DND-41 (cell line): Measurements from ENCODE around the gene ACTR1A.

Experiments used
- ATAC-seq: fragments of 200-7000 bp; cut with Tn5 transposase; 3 replicates; pipeline ENCODE4 v1.9.1; 2021; ENCODE audit warnings: low read depth; ENCODE audit not compliant: insufficient read depth
- DNase-seq: peaks from one replicate; pipeline ENCODE4 v3.0.0-alpha.2; 2020
- H2AFZ ChIP-seq: 2 replicates; pipeline ENCODE4 v1.6.0; 2012; ENCODE audit warnings: low read depth, low read length
- H3K27ac ChIP-seq: 2 replicates; pipeline ENCODE4 v1.5.1; 2012; ENCODE audit warnings: low read length, inconsistent platforms
- H3K27me3 ChIP-seq: fragments of 200-600 bp; sonication (generic); 2 replicates; pipeline ENCODE4 v1.6.0; 2012; ENCODE audit warnings: low read length, mild to moderate bottlenecking, inconsistent platforms; ENCODE audit not compliant: insufficient read depth, poor library complexity
- H3K36me3 ChIP-seq: 2 replicates; pipeline ENCODE4 v1.5.1; 2012; ENCODE audit warnings: low read length, inconsistent platforms; ENCODE audit not compliant: insufficient read depth
- H3K4me1 ChIP-seq: 2 replicates; pipeline ENCODE4 v1.5.1; 2012; ENCODE audit warnings: mild to moderate bottlenecking, low read length; ENCODE audit not compliant: insufficient read depth
- H3K4me2 ChIP-seq: 2 replicates; pipeline ENCODE4 v1.6.0; 2012; ENCODE audit warnings: mild to moderate bottlenecking, moderate library complexity, low read length, inconsistent platforms; ENCODE audit not compliant: insufficient read depth
- H3K4me3 ChIP-seq, 2 experiments: fragments of 200-600 bp in 1 of 2; shearing (Covaris generic) in 1 of 2; 2 replicates each; pipeline ENCODE4 v1.5.1; 2012 to 2016; ENCODE audit warnings: inconsistent platforms in 2 of 2, low read length in 2 of 2, mild to moderate bottlenecking in 2 of 2, low read depth in 1 of 2, moderate library complexity in 1 of 2
- H3K79me2 ChIP-seq: 2 replicates; pipeline ENCODE4 v1.6.0; 2012; ENCODE audit warnings: low read length, inconsistent platforms; ENCODE audit not compliant: insufficient read depth
- H3K9ac ChIP-seq: 2 replicates; pipeline ENCODE4 v1.6.0; 2012; ENCODE audit warnings: low read depth, mild to moderate bottlenecking, inconsistent platforms, low read length, moderate library complexity
- H3K9me3 ChIP-seq: 2 replicates; pipeline ENCODE4 v1.5.1; 2012; ENCODE audit warnings: low read length, moderate library complexity, mild to moderate bottlenecking, inconsistent platforms; ENCODE audit not compliant: insufficient read depth, severe bottlenecking
- H4K20me1 ChIP-seq: 2 replicates; pipeline ENCODE4 v1.6.0; 2012; ENCODE audit warnings: low read length; ENCODE audit not compliant: insufficient read depth
- EZH2 ChIP-seq: IDR thresholded peaks from 3 replicates; pipeline ENCODE4 v1.6.1; 2012; ENCODE audit warnings: borderline replicate concordance, low read depth, mild to moderate bottlenecking, moderate library complexity, low read length, inconsistent platforms; ENCODE audit not compliant: severe bottlenecking
- TF ChIP-seq, protein P1 (sequence below): IDR thresholded peaks from 2 replicates; pipeline ENCODE4 v1.5.1; 2012; ENCODE audit warnings: borderline replicate concordance, low read length, moderate library complexity, mild to moderate bottlenecking; ENCODE audit not compliant: poor library complexity, severe bottlenecking; ENCODE audit errors: extremely low read depth

Gene ACTR1A

DNA sequence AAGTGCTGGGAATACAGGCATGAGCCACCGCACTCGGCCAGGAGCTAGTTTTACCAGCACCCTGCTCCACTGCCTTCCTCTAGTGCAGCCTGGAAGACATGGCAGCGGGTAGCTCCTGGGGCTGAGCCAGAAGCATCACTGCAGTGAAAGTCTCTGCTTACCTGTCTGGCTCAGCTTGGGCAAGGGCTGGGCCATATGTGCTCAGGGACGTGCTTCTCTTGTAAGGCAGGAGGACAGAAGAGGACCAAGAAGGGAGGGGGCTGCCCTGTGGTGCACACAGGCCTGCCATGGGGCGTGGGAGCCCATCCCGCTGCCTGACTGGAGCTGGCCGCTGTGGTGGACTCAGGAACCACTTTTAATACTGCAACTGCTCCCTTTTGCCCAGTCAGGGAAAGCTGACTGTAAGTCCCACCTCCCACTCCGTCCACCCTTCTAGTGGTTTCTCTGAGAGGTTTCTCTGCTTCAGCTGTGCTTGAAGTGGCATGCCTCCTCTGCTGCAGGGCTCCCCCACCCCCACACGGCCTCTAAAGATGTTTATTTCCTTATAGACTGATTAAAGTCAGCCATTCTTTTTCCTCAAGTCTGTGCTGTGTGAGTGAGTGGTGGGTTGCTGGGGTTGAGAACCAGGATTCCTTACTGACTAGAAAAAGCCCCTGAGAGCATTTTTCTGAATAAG is 25.9 kb downstream of the ACTR1A start:
- H3K27ac ChIP-seq: no peak overlapping the region
- H3K36me3 ChIP-seq: peaks cover 52% of the 10 kb centered on the region
- no peak overlapping the region for H3K4me2 ChIP-seq
- TF ChIP-seq EZH2: no peak
- TF ChIP-seq, protein P1, sequence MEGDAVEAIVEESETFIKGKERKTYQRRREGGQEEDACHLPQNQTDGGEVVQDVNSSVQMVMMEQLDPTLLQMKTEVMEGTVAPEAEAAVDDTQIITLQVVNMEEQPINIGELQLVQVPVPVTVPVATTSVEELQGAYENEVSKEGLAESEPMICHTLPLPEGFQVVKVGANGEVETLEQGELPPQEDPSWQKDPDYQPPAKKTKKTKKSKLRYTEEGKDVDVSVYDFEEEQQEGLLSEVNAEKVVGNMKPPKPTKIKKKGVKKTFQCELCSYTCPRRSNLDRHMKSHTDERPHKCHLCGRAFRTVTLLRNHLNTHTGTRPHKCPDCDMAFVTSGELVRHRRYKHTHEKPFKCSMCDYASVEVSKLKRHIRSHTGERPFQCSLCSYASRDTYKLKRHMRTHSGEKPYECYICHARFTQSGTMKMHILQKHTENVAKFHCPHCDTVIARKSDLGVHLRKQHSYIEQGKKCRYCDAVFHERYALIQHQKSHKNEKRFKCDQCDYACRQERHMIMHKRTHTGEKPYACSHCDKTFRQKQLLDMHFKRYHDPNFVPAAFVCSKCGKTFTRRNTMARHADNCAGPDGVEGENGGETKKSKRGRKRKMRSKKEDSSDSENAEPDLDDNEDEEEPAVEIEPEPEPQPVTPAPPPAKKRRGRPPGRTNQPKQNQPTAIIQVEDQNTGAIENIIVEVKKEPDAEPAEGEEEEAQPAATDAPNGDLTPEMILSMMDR: no peak
- H3K4me1 ChIP-seq: no peaks in the 10 kb centered on the region
- H3K9ac ChIP-seq: no peak overlapping the region
- H3K4me3 ChIP-seq: no peak overlapping the region
- no peaks in the 10 kb centered on the region for H3K27me3 ChIP-seq
- no peak overlapping the region for H2AFZ ChIP-seq
- no peak for DNase-seq
- no peaks in the 10 kb centered on the region for H3K79me2 ChIP-seq
- H4K20me1 ChIP-seq: peaks cover 19% of the 10 kb centered on the region
- no peaks in the 10 kb centered on the region for H3K9me3 ChIP-seq
- ATAC-seq: no peak

DNA sequence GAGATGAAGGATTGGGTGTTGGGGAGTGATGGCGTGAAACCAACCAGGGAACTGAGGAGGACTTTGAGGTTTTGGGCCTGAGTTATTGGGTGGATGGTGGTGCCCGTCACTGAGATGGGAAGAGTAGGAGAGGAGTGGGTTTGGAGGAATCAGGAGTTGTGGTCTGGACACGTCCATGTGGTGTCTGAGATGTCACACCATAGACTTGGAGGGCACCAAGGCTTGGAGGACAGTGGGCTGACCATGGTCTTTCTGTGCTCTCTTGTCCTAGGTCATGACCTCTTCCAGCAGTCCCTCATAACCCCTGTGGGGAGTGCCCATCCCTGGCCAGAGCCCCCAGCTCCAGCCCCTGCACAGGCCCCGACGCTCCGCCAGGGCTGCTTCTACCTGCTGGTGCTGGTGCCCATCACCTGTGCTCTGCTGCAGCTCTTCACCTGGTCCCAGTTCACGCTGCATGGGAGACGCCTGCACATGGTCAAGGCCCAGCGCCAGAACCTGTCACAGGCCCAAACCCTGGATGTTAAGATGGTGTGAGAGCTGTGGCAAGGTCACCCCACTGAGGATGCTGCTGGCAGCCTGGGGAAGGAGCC is 27.0 kb downstream of the ACTR1A start:
- Histone ChIP-seq H3K36me3 (peaks cover 45% of the 10 kb centered on the region), H4K20me1 (peaks cover 12% of the 10 kb centered on the region), H2AFZ (no peak overlapping the region), H3K27me3 (no peaks in the 10 kb centered on the region), H3K4me1 (no peaks in the 10 kb centered on the region), H3K79me2 (no peaks in the 10 kb centered on the region), H3K9me3 (no peaks in the 10 kb centered on the region), H3K27ac (no peak overlapping the region), H3K4me3 (no peak overlapping the region), H3K9ac (no peak overlapping the region), H3K4me2 (no peak overlapping the region)
- TF ChIP-seq, protein P1: no peak
- no peak for TF ChIP-seq EZH2
- DNase-seq (no peak), ATAC-seq (no peak)

DNA sequence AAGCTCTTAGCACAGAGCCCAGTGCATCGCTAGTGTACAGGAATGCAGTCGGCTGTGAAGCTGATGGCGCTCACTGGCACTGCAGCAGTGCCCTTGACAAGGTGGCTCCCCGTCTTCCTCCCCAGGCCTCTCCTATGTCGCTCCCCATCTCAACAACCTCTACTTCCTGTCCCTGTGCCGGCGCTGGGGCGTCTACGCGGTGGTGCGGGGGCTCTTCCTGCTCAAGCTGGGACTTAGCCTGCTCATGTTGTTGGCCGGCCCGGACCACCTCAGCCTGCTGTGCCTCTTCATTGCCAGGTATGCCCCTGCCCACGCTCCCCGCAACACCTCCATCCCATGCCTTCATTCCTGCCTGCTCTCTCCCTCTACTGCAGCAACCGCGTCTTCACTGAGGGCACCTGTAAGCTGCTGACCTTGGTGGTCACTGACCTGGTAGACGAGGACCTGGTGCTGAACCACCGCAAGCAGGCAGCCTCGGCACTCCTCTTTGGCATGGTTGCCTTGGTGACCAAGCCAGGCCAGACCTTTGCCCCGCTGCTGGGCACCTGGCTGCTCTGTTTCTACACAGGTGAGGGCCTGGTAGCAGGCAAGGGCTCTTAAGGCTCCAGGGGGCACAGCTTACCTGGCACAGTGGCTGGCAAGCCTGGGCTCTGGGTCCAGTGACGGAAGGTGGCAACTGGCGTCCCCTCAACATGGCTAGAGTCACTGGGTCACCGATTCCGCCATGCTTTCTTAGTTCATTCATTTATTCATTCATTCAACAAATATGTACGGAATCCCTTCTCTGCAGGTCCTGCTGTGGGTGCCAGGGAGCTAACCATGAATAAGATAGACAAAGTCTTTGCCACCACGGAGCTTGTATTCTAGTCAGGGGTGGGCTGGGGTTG is 28.8 kb downstream of the ACTR1A start:
- Histone ChIP-seq H3K27me3 (no peaks in the 10 kb centered on the region), H4K20me1 (peaks cover 10% of the 10 kb centered on the region; the same call in 1 of the 2 replicates), H2AFZ (no peak overlapping the region), H3K36me3 (peaks cover 27% of the 10 kb centered on the region), H3K9ac (no peak overlapping the region), H3K9me3 (no peaks in the 10 kb centered on the region), H3K4me2 (no peak overlapping the region), H3K4me3 (no peak overlapping the region), H3K4me1 (no peaks in the 10 kb centered on the region), H3K27ac (no peak overlapping the region), H3K79me2 (no peaks in the 10 kb centered on the region)
- no peak for DNase-seq
- TF ChIP-seq, protein P1: no peak
- TF ChIP-seq EZH2: no peak
- ATAC-seq: peak; percentile 23; the same call in 1 of the 3 replicates
